Astrocyte (in vitro differentiated cells and primary cell): ENCODE measurements around the gene USP40.

Experiments used
- CTCF ChIP-seq: IDR thresholded peaks from 2 replicates; pipeline ENCODE4 v1.5.1; 2011; ENCODE audit warnings: low read depth, mild to moderate bottlenecking, inconsistent platforms, low read length, moderate library complexity; ENCODE audit not compliant: insufficient read depth
- EZH2 ChIP-seq: IDR thresholded peaks from 2 replicates; pipeline ENCODE4 v1.6.1; 2012; ENCODE audit warnings: mild to moderate bottlenecking, low read length, inconsistent platforms; ENCODE audit not compliant: insufficient read depth

GRCh38 chr2:233433029-233433428, 133.6 kb downstream of the USP40 start:
- TF ChIP-seq CTCF: no peak
- no peak for TF ChIP-seq EZH2
